Fibroblast of the aortic adventitia (primary cell): ENCODE data around the gene SLC29A3. TPM values are rescaled to one million over a fixed set of nuclear protein-coding genes. Genes with fewer than 3 reads are reported as not detected.
"Not testable (repeated sequence)": the region's sequence is repeated elsewhere in the genome, so short reads cannot be mapped to it uniquely, and the experiment has no call there.

ENCODE experiments used
- DNase-seq: peaks from one replicate; pipeline ENCODE4 v3.0.0-alpha.2; 2010; ENCODE audit warnings: low read depth
- H3K4me3 ChIP-seq: 2 replicates; pipeline ENCODE4 v1.5.1; 2011; ENCODE audit warnings: low read depth, mild to moderate bottlenecking, control low read depth, low read length, moderate library complexity
- CTCF ChIP-seq: IDR thresholded peaks from 2 replicates; pipeline ENCODE4 v1.5.1; 2011; ENCODE audit warnings: mild to moderate bottlenecking, low read length, control low read depth, inconsistent platforms; ENCODE audit not compliant: insufficient read depth
- total RNA-seq: library from RNA; depleted of rRNA; stranded (reverse); fragments of >200 nt; gene quantifications from 2 replicates; pipeline ENCODE4 v1.2.3, GENCODE V29; 2012; ENCODE audit warnings: low replicate concordance

The SLC29A3 gene
- total RNA-seq, 1 donor = 1.2 TPM

- no peak overlapping the region for H3K4me3 ChIP-seq
- no peak for DNase-seq
- TF ChIP-seq CTCF = no peak
Measured at GRCh38 chr10:71294091-71294561, 24.9 kb upstream of the SLC29A3 start.

GRCh38 chr10:71294856-71295255 is 24.2 kb upstream of the SLC29A3 start:
- no peak overlapping the region for H3K4me3 ChIP-seq
- TF ChIP-seq CTCF = no peak
- no peak for DNase-seq

- TF ChIP-seq CTCF = no peak
- H3K4me3 ChIP-seq = no peak overlapping the region
- no peak for DNase-seq
Measured at GRCh38 chr10:71295641-71296040, 23.4 kb upstream of the SLC29A3 start.

GRCh38 chr10:71296086-71296485 is 23.0 kb upstream of the SLC29A3 start:
- no peak for DNase-seq
- TF ChIP-seq CTCF = no peak
- H3K4me3 ChIP-seq = no peak overlapping the region

- not testable (repeated sequence) for DNase-seq
Measured at GRCh38 chr10:71296811-71297210, 22.2 kb upstream of the SLC29A3 start.

GRCh38 chr10:71297343-71297742 is 21.7 kb upstream of the SLC29A3 start:
- no peak overlapping the region for H3K4me3 ChIP-seq
- DNase-seq = no peak
- no peak for TF ChIP-seq CTCF

More at GRCh38 chr10:71296811-71297210, 22.2 kb upstream of the SLC29A3 start:
- not testable (repeated sequence) for H3K4me3 ChIP-seq

GRCh38 chr10:71299071-71299785 is 19.8 kb upstream of the SLC29A3 start:
- DNase-seq = no peak
- H3K4me3 ChIP-seq = no peak overlapping the region
- no peak for TF ChIP-seq CTCF
